H1 (cell line): Measurements from ENCODE around the gene F2. TPM values are rescaled to one million over a fixed set of nuclear protein-coding genes. Genes with fewer than 3 reads are reported as not detected.

Experiments used
- CTCF ChIA-PET: fragments of 300-600 bp; sonication (Branson Sonifier 250); formaldehyde crosslinking; loops from one replicate; lab custom pipeline; 2021; ENCODE audit not compliant: partially characterized antibody; lab: Charles Lee
- POLR2A ChIA-PET: fragments of 300-600 bp; sonication (Branson Sonifier 250); formaldehyde crosslinking; loops from one replicate; lab custom pipeline; 2021; ENCODE audit warnings: inconsistent platforms; ENCODE audit not compliant: partially characterized antibody; lab: Charles Lee
- DNase-seq, 2 experiments: peaks; one replicate each; pipeline versions ENCODE4 v3.0.0 to v3.0.0-alpha.2; 2010 to 2022; ENCODE audit warnings: low spot score in 2 of 2, low read depth in 1 of 2, mixed read lengths in 1 of 2
- FAIRE-seq: peaks from 2 replicates; lab custom pipeline; 2011; peaks lifted over from hg19 to GRCh38; lab: Jason Lieb, UNC
- H2AFZ ChIP-seq: 2 replicates; pipeline ENCODE4 v1.8.1; 2012; ENCODE audit warnings: low read length, inconsistent platforms
- H2AK5ac ChIP-seq: 2 replicates; pipeline ENCODE4 v1.6.1; 2013; ENCODE audit warnings: low read depth, low read length
- H2BK120ac ChIP-seq: replicated peaks from 2 replicates; pipeline ENCODE3; 2013; ENCODE audit warnings: low read depth, low read length, inconsistent platforms
- H2BK12ac ChIP-seq: 2 replicates; pipeline ENCODE4 v1.6.1; 2013; ENCODE audit warnings: low read depth, low read length
- H2BK15ac ChIP-seq: 2 replicates; pipeline ENCODE4 v1.6.1; 2013; ENCODE audit warnings: low read length
- H2BK20ac ChIP-seq: 2 replicates; pipeline ENCODE4 v1.6.1; 2013; ENCODE audit warnings: low read length
- H2BK5ac ChIP-seq: 2 replicates; pipeline ENCODE4 v1.6.1; 2013; ENCODE audit warnings: low read depth, low read length
- H3K14ac ChIP-seq: 2 replicates; pipeline ENCODE4 v1.6.1; 2013; ENCODE audit warnings: inconsistent platforms; ENCODE audit not compliant: insufficient read length
- H3K18ac ChIP-seq: 2 replicates; pipeline ENCODE4 v1.6.1; 2013; ENCODE audit warnings: low read length; ENCODE audit errors: extremely low read depth
- H3K23ac ChIP-seq: 2 replicates; pipeline ENCODE4 v1.6.1; 2013; ENCODE audit warnings: inconsistent platforms; ENCODE audit not compliant: insufficient read length
- H3K23me2 ChIP-seq: 2 replicates; pipeline ENCODE4 v1.6.1; 2013; ENCODE audit warnings: low read depth, low read length
- H3K27ac ChIP-seq: 2 replicates; pipeline ENCODE4 v1.6.1; 2011; ENCODE audit warnings: low read depth, low read length, inconsistent platforms
- H3K27me3 ChIP-seq, 4 experiments: replicated peaks in 1 of 4; 1 replicate in 1 of 4; 2 replicates in 3 of 4; pipeline versions ENCODE4 v1.6.1 to v1.8.1; 2011 to 2013; ENCODE audit warnings: low read length in 3 of 4, mild to moderate bottlenecking in 3 of 4, inconsistent platforms in 2 of 4, mixed read lengths in 2 of 4, moderate library complexity in 1 of 4; ENCODE audit not compliant: control insufficient read depth in 3 of 4, insufficient read depth in 3 of 4; ENCODE audit errors: extremely low read depth in 1 of 4
- H3K36me3 ChIP-seq, 4 experiments: 2 replicates each; pipeline versions ENCODE4 v1.6.1 to v1.8.1; 2011 to 2013; ENCODE audit warnings: mild to moderate bottlenecking in 4 of 4, low read length in 3 of 4, moderate library complexity in 2 of 4, control low read depth in 1 of 4, inconsistent platforms in 1 of 4; ENCODE audit not compliant: insufficient read depth in 4 of 4, control insufficient read depth in 2 of 4
- H3K4ac ChIP-seq: replicated peaks from 2 replicates; pipeline ENCODE3; 2013; ENCODE audit warnings: low read length, low read depth, mixed read lengths, inconsistent platforms; ENCODE audit not compliant: insufficient read length
- H3K4me1 ChIP-seq, 4 experiments: replicated peaks in 1 of 4; 1 replicate in 1 of 4; 2 replicates in 3 of 4; pipeline versions ENCODE4 v1.6.1 to v1.8.1; 2011 to 2013; ENCODE audit warnings: low read length in 3 of 4, inconsistent platforms in 2 of 4, mixed read lengths in 1 of 4; ENCODE audit not compliant: insufficient read depth in 4 of 4, control insufficient read depth in 3 of 4
- H3K4me2 ChIP-seq, 2 experiments: 2 replicates each; pipeline versions ENCODE4 v1.6.1 to v1.8.1; 2011 to 2013; ENCODE audit warnings: low read depth in 2 of 2, low read length in 2 of 2, control low read depth in 1 of 2, inconsistent platforms in 1 of 2, mild to moderate bottlenecking in 1 of 2; ENCODE audit not compliant: insufficient read depth in 1 of 2
- H3K4me3 ChIP-seq, 4 experiments: fragments of 200-600, 300-600 bp in 1 of 4; sonication (generic), shearing (Covaris generic), sonication (Bioruptor Twin) in 1 of 4; 2 replicates each; pipeline versions ENCODE4 v1.5.1 to v1.8.1; 2011 to 2016; ENCODE audit warnings: low read length in 4 of 4, low read depth in 3 of 4, control low read depth in 2 of 4, inconsistent platforms in 2 of 4, mild to moderate bottlenecking in 2 of 4, mixed read lengths in 1 of 4, moderate library complexity in 1 of 4; ENCODE audit not compliant: insufficient read depth in 2 of 4; ENCODE audit errors: extremely low read depth in 1 of 4
- H3K56ac ChIP-seq: replicated peaks from 2 replicates; pipeline ENCODE3; 2013; ENCODE audit warnings: low read depth, mild to moderate bottlenecking, mixed read lengths, low read length, inconsistent platforms; ENCODE audit not compliant: insufficient read length
- H3K79me1 ChIP-seq: 2 replicates; pipeline ENCODE4 v1.6.1; 2013; ENCODE audit warnings: low read depth, low read length, control low read depth
- H3K79me2 ChIP-seq, 2 experiments: 2 replicates each; pipeline versions ENCODE4 v1.6.1 to v1.8.1; 2012 to 2013; ENCODE audit warnings: low read length in 2 of 2, mild to moderate bottlenecking in 2 of 2, inconsistent platforms in 1 of 2; ENCODE audit not compliant: insufficient read depth in 2 of 2, control insufficient read depth in 1 of 2
- H3K9ac ChIP-seq, 4 experiments: replicated peaks in 1 of 4; 1 replicate in 1 of 4; 2 replicates in 3 of 4; pipeline versions ENCODE4 v1.6.1 to v1.8.1; 2011 to 2013; ENCODE audit warnings: low read depth in 3 of 4, low read length in 3 of 4, control low read depth in 2 of 4, mild to moderate bottlenecking in 2 of 4, moderate library complexity in 2 of 4, inconsistent platforms in 1 of 4; ENCODE audit errors: extremely low read depth in 1 of 4
- H3K9me3 ChIP-seq, 2 experiments: 2 replicates each; pipeline versions ENCODE4 v1.6.1 to v1.8.1; 2012 to 2013; ENCODE audit warnings: mild to moderate bottlenecking in 2 of 2, moderate library complexity in 2 of 2, control low read depth in 1 of 2, inconsistent platforms in 1 of 2, low read depth in 1 of 2, low read length in 1 of 2, mixed read lengths in 1 of 2; ENCODE audit not compliant: insufficient read depth in 2 of 2
- H4K20me1 ChIP-seq, 2 experiments: replicated peaks in 1 of 2; 2 replicates each; pipeline versions ENCODE3 to v1.8.1; 2011 to 2013; ENCODE audit warnings: inconsistent platforms in 2 of 2, low read length in 2 of 2, mild to moderate bottlenecking in 1 of 2; ENCODE audit not compliant: insufficient read depth in 2 of 2, control insufficient read depth in 1 of 2
- H4K5ac ChIP-seq: 2 replicates; pipeline ENCODE4 v1.6.1; 2013; ENCODE audit warnings: low read length, low read depth, mixed read lengths, inconsistent platforms; ENCODE audit not compliant: insufficient read length
- H4K8ac ChIP-seq: 2 replicates; pipeline ENCODE4 v1.8.0; 2013; ENCODE audit warnings: mild to moderate bottlenecking, moderate library complexity, low read length, inconsistent platforms; ENCODE audit not compliant: insufficient read depth; ENCODE audit errors: extremely low read depth
- H4K91ac ChIP-seq: replicated peaks from 2 replicates; pipeline ENCODE3; 2013; ENCODE audit warnings: low read length, mixed read lengths, inconsistent platforms; ENCODE audit not compliant: insufficient read length
- ASH2L ChIP-seq: fragments of 200-600, 300-600 bp; sonication (generic); IDR thresholded peaks from one replicate; pipeline ENCODE4 v1.7.1; 2017; ENCODE audit warnings: low read length
- CEBPB ChIP-seq: IDR thresholded peaks from 2 replicates; pipeline ENCODE4 v1.6.1; 2012; ENCODE audit warnings: low read depth, low read length
- HDAC6 ChIP-seq: IDR thresholded peaks from one replicate; pipeline ENCODE4 v1.7.1; 2012; ENCODE audit warnings: low read depth, mild to moderate bottlenecking, inconsistent platforms, low read length, moderate library complexity
- RXRA ChIP-seq: IDR thresholded peaks from 2 replicates; pipeline ENCODE4 v1.6.1; 2011; ENCODE audit warnings: low read depth, mild to moderate bottlenecking, low read length, moderate library complexity; ENCODE audit not compliant: insufficient read depth
- SIN3A ChIP-seq, 2 experiments: IDR thresholded peaks in 1 of 2; conservative IDR thresholded peaks in 1 of 2; 2 replicates each; pipeline ENCODE4 v1.6.1; 2011 to 2012; ENCODE audit warnings: low read length in 2 of 2, improper control_type of control experiment in 1 of 2, low read depth in 1 of 2, mild to moderate bottlenecking in 1 of 2
- TCF12 ChIP-seq: IDR thresholded peaks from 2 replicates; pipeline ENCODE4 v1.6.1; 2011; ENCODE audit warnings: low read depth, mild to moderate bottlenecking, low read length
- WGBS, 2 experiments: shearing (Covaris generic) in 1 of 2; methylation state at CpG; one replicate each; pipeline versions ENCODE4 v1.1.6 to v1.1.7; 2013 to 2015; ENCODE audit warnings: low lambda C conversion rate in 2 of 2, mixed read lengths in 2 of 2, inconsistent platforms in 1 of 2, low coverage in 1 of 2, missing lambda C conversion rate in 1 of 2; ENCODE audit not compliant: insufficient replicate concordance in 2 of 2, insufficient coverage in 1 of 2, insufficient read length in 1 of 2; ENCODE audit errors: extremely low coverage in 1 of 2, missing lambda C conversion rate in 1 of 2; 5-methylcytosine and 5-hydroxymethylcytosine counted together
- polyA plus RNA-seq, 7 experiments: library from polyadenylated mRNA; depleted of rRNA in 3 of 7; stranded (reverse) in 5 of 7; unstranded in 2 of 7; fragments of >200 nt in 5 of 7; fragments of 200-250 nt in 2 of 7; gene quantifications; 1 replicate in 5 of 7; 2 replicates in 1 of 7; 4 replicates in 1 of 7; pipeline versions ENCODE4 v1.2.1 to v1.2.3, GENCODE V29; 2011 to 2013; ENCODE audit warnings: missing spikeins in 2 of 7, mixed read lengths in 2 of 7
- total RNA-seq: library from RNA; stranded (reverse); fragmentation: NEBNext Ultra II Directional; extraction: Animal tissue kit (Norgen Biotek cat#: 25700); gene quantifications from 2 replicates; pipeline ENCODE4 v1.2.1, GENCODE V29; 2021

The F2 gene
- total and polyA plus RNA-seq, 2 of the 8 experiments (the other 6 are each of a cell fraction or from before 2014, with no cell fraction given) = 0.11 TPM; not detected in 1

GRCh38 chr11:46729110-46730027 lies 10.4 kb downstream of the F2 start:
- ChIA-PET POLR2A (interaction anchor here (1.3 kb wide), 1 partner anchor 9 kb away, joined by 3 read pairs; no protein-coding TSS in a partner anchor), CTCF (interaction anchor here (0.8 to 2.0 kb wide), 3 partner anchors 51 to 60 kb away, joined by 3 to 7 read pairs (median 3); no protein-coding TSS in a partner anchor)
- no peak for DNase-seq

More at GRCh38 chr11:46729110-46730027, 10.4 kb downstream of the F2 start:
- no peak overlapping the region for H2BK20ac ChIP-seq
- peak overlapping the region; percentile 50; the same call in 1 of the 2 replicates for H2AFZ ChIP-seq
- no peak overlapping the region for H3K9ac ChIP-seq
- H3K56ac ChIP-seq = no peak overlapping the region
- no peaks in the 10 kb centered on the region for H3K27me3 ChIP-seq
- no peak overlapping the region for H3K27ac ChIP-seq
- no peaks in the 10 kb centered on the region for H4K20me1 ChIP-seq
- H2BK120ac ChIP-seq = no peak overlapping the region
- H3K9me3 ChIP-seq = no peaks in the 10 kb centered on the region
- H3K23ac ChIP-seq = no peak overlapping the region
- no peak overlapping the region for H4K91ac ChIP-seq
- no peak for FAIRE-seq
- H3K79me2 ChIP-seq = no peaks in the 10 kb centered on the region
- H3K14ac ChIP-seq = no peak overlapping the region
- no peak overlapping the region for H2BK12ac ChIP-seq
- no peak overlapping the region for H3K18ac ChIP-seq
- no peaks in the 10 kb centered on the region for H3K79me1 ChIP-seq
- no peak overlapping the region for H3K4me2 ChIP-seq
- H3K4me3 ChIP-seq = no peak overlapping the region
- peaks cover 0 to under 1% (median 0%) of the 10 kb centered on the region in 4 experiments; a peak in 2 of 7 replicates for H3K4me1 ChIP-seq
- H3K4ac ChIP-seq = no peak overlapping the region
- no peak overlapping the region for H2BK5ac ChIP-seq
- no peaks in the 10 kb centered on the region for H3K23me2 ChIP-seq
- 88% methylated on average over 24 of the region's 24 CpGs; no CpG with 5 or more reads in 1 of the 2 experiments for WGBS, 2 experiments
- no peaks in the 10 kb centered on the region for H3K36me3 ChIP-seq
- no peak overlapping the region for H4K8ac ChIP-seq
- no peak overlapping the region for H2BK15ac ChIP-seq
- no peak overlapping the region for H2AK5ac ChIP-seq
- TF ChIP-seq RXRA (no peak), SIN3A (conservative IDR thresholded peaks at IDR 0.05 in 1 of 2, IDR thresholded peaks at IDR 0.05 in 1 of 2; ENCODE audit: low read depth in 1 of 2, low read length in 2 of 2) (no peak), HDAC6 (no peak), TCF12 (no peak), ASH2L (no peak), CEBPB (no peak)
- H4K5ac ChIP-seq = no peak overlapping the region
